Measurements from ENCODE around the gene GSDMA.
"Not testable (repeated sequence)": the region's sequence is repeated elsewhere in the genome, so short reads cannot be mapped to it uniquely, and the experiment has no call there.

GSDMA gene

GRCh38 chr17:39997543-39997942 is 34.7 kb downstream of the GSDMA start:
- DNase-seq (ENCODE audit: low read depth), result no peak

GRCh38 chr17:39999067-39999466 is 36.3 kb downstream of the GSDMA start:
- DNase-seq (ENCODE audit: low read depth), result no peak

DNA sequence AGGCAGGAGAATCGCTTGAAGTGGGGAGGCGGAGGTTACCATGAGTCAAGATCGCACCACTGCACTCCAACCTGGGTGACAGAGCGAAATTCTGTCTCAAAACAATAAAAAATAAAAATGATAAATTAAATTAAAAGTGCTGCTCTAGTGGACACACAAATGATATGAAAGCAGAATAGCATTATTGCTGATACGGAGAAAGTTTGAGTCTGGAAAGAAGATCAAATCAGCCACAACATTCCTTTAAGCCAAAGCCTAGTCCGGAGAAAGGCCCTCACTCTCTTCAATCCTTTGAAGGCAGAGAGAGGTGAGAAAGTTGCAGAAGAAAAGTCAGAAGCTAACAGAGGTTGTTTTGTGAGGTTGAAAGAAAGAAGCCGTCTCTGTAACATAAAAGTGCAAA is 37.4 kb downstream of the GSDMA start:
- no peak for DNase-seq (ENCODE audit: low read depth)

GRCh38 chr17:40001335-40001734 is 38.5 kb downstream of the GSDMA start:
- not testable (repeated sequence) for DNase-seq (ENCODE audit: low read depth)

DNA sequence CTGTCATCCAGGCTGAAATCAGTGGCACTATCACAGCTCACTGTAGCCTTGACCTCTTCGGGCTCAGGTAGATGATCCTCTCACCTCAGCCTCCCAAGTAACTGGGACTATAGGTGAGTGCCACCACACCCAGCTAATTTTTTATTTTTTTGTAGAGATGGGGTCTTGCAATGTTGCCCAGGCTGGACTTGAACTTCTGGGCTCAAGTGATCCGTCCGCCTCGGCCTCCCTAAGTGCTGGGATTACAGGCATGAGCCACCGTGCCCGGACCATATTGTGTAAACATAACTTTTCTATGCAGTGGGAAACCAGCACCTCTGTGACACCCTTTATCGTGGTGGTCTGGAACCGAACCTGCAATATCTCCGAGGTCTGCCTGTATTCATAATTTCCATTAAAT is 41.3 kb downstream of the GSDMA start:
- DNase-seq (ENCODE audit: low read depth), result no peak

GRCh38 chr17:40004712-40005111 is 41.9 kb downstream of the GSDMA start:
- DNase-seq (ENCODE audit: low read depth), result no peak

DNA sequence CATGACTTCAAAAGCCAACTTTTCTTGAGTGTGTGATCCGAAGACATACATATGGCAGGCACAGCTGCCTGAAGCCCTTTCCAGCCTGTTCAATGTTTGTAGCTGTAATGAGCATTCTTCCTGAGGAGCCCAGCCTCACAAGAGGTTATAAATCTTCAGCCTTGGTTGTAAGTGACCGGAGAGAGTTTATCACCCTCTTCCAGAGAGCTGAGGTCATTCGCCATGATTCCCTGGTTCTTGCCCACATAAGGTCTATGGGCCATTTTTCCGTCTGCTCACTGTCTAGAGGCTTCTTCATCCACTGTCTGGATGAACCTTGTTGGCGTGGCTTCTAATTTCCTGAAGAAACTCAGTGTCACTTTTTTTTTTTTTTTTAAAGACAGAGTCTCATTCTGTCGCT is 42.7 kb downstream of the GSDMA start:
- no peak for DNase-seq (ENCODE audit: low read depth)

- not testable (repeated sequence) for DNase-seq (ENCODE audit: low read depth)
Observed at GRCh38 chr17:40010946-40011500, 48.2 kb downstream of the GSDMA start.

DNA sequence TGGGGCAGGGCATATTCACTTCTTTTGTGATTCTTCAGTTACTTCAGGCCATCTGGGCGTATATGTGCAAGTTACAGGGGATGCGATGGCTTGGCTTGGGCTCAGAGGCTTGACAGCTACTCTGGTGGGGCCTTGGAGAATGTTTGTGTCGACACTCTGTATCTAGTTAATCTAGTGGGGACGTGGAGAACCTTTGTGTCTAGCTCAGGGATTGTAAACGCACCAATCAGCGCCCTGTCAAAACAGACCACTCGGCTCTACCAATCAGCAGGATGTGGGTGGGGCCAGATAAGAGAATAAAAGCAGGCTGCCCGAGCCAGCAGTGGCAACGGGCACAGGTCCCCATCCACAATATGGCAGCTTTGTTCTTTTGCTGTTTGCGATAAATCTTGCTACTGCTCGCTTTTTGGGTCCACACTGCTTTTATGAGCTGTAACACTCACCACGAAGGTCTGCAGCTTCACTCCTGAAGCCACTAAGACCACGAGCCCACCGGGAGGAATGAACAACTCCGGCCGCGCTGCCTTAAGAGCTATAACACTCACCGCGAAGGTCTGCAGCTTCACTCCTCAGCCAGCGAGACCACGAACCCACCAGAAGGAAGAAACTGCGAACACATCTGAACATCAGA is 49.3 kb downstream of the GSDMA start:
- DNase-seq (ENCODE audit: low read depth), result not testable (repeated sequence)

DNA sequence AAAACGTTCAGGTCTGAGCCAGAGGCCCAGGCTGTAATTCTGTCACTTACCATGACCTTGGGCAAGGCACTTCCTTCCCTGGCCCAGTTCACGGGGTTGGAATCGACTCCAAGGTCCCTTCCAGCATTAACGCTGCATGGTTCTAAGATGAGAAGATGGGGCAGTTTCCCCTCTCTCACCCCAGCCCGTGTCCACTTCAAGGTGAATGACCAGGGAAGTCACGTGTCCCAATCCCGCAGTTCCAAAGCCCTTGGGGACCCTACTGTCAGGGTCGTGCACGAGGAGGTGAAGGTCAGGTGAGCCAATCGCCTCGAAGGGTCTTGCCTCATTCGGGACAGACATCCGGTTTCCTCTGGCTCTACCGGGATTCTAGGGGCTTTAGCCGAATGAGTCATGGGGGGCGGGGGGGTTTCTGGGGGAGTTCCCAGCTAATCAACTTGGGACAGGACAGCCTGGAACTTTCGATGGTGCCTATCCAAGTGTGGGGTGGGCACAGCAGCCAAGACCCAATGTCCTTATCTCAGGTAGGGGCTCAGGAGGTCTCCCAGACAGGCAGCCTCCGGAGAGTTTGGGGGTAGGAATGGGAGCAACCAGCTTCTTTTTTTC is 51.7 kb downstream of the GSDMA start:
- DNase-seq (ENCODE audit: low read depth), result no peak

DNA sequence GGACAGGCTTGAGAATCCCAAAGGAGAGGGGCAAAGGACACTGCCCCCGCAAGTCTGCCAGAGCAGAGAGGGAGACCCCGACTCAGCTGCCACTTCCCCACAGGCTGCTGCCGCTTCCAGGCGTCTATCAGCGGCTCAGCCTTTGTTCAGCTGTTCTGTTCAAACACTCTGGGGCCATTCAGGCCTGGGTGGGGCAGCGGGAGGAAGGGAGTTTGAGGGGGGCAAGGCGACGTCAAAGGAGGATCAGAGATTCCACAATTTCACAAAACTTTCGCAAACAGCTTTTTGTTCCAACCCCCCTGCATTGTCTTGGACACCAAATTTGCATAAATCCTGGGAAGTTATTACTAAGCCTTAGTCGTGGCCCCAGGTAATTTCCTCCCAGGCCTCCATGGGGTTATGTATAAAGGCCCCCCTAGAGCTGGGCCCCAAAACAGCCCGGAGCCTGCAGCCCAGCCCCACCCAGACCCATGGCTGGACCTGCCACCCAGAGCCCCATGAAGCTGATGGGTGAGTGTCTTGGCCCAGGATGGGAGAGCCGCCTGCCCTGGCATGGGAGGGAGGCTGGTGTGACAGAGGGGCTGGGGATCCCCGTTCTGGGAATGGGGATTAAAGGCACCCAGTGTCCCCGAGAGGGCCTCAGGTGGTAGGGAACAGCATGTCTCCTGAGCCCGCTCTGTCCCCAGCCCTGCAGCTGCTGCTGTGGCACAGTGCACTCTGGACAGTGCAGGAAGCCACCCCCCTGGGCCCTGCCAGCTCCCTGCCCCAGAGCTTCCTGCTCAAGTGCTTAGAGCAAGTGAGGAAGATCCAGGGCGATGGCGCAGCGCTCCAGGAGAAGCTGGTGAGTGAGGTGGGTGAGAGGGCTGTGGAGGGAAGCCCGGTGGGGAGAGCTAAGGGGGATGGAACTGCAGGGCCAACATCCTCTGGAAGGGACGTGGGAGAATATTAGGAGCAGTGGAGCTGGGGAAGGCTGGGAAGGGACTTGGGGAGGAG is 52.5 kb downstream of the GSDMA start, which contains the start of gene CSF3:
CSF3 (plus strand) TSS at position 436 of the 993 bp plus-strand sequence; CDS start at position 471, 35 bp downstream.
- DNase-seq (ENCODE audit: low read depth), result no peak

DNA sequence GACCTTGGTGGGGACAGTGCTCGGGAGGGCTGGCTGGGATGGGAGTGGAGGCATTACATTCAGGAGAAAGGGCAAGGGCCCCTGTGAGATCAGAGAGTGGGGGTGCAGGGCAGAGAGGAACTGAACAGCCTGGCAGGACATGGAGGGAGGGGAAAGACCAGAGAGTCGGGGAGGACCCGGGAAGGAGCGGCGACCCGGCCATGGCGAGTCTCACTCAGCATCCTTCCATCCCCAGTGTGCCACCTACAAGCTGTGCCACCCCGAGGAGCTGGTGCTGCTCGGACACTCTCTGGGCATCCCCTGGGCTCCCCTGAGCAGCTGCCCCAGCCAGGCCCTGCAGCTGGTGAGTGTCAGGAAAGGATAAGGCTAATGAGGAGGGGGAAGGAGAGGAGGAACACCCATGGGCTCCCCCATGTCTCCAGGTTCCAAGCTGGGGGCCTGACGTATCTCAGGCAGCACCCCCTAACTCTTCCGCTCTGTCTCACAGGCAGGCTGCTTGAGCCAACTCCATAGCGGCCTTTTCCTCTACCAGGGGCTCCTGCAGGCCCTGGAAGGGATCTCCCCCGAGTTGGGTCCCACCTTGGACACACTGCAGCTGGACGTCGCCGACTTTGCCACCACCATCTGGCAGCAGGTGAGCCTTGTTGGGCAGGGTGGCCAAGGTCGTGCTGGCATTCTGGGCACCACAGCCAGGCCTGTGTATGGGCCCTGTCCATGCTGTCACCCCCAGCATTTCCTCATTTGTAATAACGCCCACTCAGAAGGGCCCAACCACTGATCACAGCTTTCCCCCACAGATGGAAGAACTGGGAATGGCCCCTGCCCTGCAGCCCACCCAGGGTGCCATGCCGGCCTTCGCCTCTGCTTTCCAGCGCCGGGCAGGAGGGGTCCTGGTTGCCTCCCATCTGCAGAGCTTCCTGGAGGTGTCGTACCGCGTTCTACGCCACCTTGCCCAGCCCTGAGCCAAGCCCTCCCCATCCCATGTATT is 53.5 kb downstream of the GSDMA start:
- DNase-seq (ENCODE audit: low read depth), result no peak

- DNase-seq (ENCODE audit: low read depth), result no peak
Observed at GRCh38 chr17:40017422-40018080, 54.7 kb downstream of the GSDMA start.

- no peak for DNase-seq (ENCODE audit: low read depth)
Observed at GRCh38 chr17:40018211-40019121, 55.7 kb downstream of the GSDMA start.

DNA sequence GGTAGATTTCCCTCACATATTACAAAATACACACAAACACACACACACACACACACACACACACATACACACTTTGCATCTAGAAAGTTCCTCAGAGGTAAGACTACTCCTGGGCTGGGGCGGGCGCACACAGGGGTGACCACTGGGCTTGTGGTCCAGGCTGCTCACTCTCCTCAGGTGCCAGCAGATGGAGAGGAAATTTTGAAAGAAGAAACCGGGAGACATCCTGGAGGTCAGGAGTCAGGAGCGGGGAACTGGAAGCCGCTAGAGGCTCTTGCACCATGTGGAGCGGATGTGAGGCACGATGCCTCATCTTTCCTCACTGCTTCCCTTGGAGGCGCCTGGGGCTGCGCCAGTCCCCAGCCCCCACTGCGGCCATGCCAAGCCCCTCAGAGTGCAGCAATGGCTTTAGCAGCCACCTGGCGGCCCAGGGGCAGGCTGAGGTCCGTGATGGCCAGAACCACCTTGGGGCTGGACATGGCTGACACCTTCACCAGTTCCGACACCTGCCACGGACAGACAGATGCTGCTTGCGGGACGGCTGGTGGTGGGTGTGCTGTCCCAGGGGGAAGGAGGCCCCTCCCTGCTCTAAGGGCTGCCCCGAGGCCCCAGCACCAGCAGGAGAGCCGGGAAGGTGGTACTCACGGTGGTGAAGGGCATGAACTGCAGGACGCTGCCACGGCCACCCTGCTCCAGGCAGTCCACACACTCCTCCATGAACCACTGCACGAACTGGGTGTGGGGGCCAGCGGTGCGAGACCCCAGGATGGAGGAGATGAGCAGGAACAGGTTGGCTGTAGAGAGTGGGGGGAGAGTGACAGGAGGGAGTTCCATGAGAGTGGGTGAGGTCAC is 56.6 kb downstream of the GSDMA start:
- DNase-seq (ENCODE audit: low read depth), result no peak

- no peak for DNase-seq (ENCODE audit: low read depth)
Observed at GRCh38 chr17:40020146-40020545, 57.3 kb downstream of the GSDMA start.

GRCh38 chr17:40021451-40021971 is 58.7 kb downstream of the GSDMA start:
- DNase-seq (ENCODE audit: low read depth), result no peak

GRCh38 chr17:40022497-40022896 is 59.7 kb downstream of the GSDMA start:
- no peak for DNase-seq (ENCODE audit: low read depth)
